Activated CD4-positive, alpha-beta T cell treated with anti-CD3 and anti-CD28 coated beads, Interleukin-2, amount 50 U/mL, for 48 hours (primary cell): ENCODE data around the gene CDH26.
A peak's percentile ranks its signal among the peaks of the same experiment; 100 is the strongest.

ENCODE experiments used
- DNase-seq, 2 experiments: peaks; one replicate each; pipeline ENCODE4 v3.0.0-alpha.2; 2020

CDH26 gene

DNA sequence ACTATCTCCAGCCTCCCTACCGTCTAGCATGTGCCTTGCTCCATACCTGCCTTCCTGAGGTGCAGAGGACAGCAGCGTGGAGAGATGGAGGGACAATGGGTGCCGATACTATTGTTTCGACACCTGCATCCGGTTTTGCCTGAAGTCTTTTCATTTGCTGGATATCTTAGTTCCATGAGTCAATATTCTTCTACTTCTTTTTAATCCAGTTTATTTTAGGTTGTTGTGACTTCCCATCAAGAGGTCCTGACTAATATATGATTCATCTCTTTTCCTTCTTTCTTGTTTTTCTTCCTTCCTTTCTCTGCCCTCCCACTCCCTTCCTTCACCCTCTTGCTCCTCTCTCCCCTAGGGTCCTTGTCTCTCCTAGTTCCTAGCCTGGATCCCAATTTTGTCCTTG lies 91.4 kb downstream of the CDH26 start:
- DNase-seq, result no peak

DNA sequence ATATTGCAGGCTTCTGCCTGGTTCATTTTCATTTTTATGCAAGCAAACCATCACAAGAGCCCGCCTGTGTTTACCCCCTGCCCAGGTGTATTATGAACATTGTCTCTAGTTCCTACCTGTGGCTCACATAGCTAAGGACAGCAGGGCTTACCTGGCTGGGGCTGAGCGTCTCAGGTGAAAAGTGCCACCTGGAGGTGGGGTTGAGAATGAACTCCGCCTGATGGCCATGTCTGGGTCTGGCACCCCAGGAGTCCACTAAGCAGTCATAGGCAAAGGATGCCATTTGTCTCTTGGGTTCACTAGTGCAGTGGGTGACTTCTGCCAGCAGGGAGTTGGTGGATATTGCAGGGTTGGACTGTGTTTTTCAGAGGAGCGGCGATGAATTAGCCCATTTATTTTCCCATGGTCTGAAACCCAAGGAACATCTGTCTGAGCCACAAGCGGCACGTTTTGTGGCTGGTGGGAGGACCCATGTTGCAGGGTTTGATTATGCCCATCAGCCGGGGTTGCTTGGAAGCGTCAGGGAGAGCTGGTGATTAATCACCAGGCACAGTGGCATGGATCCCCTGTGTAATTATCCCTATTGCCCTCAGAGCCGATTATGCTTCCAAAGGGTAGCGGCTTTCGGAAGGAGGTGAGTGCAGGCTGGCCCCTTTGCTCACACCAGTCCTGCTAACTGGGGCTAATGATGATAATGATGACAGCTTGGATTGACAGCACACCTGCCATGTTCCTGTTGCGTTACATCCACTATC lies 92.1 kb downstream of the CDH26 start:
- no peak for DNase-seq

DNA sequence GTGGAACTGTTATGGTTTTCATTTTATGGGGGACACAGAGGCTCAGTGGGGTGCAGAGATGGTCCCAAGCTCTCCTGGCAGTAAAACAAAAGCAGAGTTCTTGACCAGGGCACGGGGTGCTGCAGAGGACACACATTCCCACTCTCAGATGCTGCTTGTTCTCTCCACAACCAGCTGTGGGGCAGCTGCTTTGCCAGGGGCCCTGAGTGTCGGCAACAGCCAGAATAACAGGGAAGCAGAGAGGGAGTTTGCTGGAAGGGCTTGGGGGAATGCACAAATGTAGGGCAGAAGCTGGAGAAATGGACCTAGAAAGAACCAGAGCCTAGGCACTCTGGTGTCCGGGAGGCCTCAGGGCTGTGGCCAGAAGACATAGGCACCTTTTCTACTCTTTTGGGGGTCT lies 93.7 kb downstream of the CDH26 start:
- DNase-seq, result no peak

DNA sequence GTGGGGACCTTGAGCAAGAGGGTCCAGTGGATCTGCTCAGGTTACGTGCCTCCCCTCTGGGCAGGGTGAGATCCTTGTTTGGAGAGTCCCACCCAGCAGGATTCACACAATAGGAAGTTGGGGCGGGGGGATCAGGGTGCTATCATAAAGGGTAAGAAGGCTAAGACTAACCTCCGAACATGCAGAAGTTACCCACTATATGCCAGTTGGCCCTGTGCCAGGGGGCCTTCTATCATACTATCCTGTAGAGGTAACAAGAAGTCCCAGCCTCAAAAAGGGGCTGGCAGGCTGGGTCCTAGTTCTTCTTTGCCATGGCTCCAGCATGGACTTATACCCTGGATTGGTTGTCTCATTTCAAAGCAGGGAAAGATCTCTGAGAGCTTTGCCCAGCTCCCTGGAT lies 94.1 kb downstream of the CDH26 start:
- no peak for DNase-seq

DNA sequence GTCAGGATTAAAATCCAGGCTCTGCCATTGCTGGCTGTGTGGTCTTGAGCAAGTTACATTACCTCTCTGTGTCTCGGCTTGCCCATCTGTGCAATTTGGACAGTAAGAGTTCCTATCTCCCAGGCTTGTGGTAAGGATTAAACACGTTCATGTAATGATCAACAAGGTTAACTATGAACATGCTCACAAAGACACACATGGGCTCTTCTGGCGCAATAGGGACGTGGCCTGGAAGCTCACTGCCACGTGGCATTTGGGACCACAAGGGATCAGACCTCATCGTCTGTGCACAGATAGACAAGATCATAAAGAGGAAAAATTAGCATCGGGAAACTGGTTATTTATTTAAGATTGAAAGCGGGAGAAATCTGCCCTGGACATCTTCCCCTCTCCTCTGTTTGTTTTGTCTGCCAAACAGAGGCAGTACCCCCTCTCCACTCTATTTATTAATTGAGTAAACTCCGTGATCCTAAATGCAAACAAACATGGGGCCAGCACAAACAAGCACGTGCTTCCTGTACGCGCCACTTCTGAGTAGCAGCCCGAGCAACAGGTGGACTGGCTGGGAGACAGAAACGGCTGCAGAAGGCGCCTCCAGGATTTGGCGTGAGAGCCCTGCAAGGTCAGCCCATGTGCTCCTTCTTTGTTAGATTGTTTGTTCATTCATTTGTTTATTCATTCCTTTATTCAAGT lies 95.0 kb downstream of the CDH26 start:
- no peak for DNase-seq

DNA sequence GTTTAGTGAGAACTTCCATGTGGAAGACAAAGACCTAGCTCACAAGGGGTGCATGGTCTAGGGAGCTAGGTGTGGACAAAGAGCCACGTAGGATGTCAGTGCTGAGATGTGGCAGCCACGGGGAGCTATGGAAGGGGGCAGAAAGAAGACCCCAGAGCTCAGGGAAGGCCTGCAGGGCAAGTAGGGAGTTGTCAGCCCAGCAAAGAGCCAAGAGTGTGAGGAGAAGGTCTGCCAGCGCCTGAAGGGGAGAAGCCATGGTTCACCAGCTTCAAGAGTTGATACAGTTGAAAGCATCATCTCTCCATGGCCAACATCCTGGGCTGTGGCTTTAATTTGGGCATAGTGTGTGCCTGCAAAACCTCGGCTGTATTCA lies 95.6 kb downstream of the CDH26 start:
- DNase-seq, result no peak

DNA sequence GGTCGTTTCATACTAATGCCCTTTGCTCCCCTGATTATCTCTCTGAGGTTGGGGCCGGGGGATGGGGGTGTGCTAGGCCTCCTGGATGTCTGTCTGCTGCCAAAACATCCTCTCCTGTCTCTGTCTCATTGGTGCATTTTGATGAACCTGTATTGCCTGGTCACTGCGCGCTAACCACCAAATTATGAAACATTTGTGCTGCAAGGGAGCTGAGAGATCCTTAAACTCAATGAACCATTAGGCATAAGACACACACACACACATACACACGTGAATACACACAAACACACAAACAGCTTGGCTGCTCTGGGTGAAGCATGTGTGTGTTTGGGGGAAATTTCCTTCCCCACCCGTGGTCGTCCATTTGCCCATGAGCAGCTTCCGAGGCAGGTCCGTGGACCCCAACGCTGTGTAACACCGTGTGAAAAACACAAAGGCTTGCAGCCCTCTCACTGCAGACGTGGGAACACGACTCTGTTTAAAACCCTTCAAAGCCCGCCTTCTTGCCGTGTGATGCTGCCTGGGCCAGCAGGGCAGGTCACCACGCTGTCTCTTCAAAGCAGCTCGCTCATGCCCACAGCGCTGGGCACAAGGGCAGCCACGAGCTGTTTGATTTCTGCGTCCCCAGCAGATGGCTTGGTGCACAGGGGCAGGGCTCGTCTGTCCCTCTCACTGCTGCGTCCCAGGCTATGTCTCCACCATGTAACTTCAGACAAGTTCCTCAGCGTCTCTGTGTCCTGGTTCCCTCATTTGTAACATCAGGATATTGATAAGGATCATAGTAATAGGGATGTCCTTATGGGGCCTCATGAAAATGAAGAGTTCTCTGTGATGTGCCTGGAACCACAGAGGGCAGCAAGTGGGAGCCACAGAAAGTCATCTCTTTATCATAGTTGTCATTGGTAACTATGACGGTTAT lies 96.8 kb downstream of the CDH26 start:
- no peak for DNase-seq

DNA sequence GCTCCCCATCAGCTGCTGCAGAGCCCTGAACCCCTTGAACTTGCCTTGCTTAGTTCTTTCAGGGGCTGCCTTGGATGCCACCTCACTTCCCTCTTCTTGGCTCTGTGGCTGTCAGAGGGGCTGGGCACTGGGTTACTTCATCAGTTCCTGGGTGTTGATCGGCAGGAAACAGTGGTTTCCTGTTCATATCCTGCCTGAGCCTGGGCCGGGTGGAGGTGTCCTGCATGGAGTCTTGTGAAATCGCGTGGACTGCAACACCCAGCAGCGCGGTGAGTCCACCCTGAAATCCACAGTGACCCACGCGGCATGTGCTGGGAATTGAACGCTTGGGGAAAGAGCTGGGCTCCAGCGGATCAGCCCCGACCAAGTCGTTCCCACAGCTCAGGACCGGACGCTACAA lies 97.5 kb downstream of the CDH26 start:
- DNase-seq, result peak; percentile 47 to 58

DNA sequence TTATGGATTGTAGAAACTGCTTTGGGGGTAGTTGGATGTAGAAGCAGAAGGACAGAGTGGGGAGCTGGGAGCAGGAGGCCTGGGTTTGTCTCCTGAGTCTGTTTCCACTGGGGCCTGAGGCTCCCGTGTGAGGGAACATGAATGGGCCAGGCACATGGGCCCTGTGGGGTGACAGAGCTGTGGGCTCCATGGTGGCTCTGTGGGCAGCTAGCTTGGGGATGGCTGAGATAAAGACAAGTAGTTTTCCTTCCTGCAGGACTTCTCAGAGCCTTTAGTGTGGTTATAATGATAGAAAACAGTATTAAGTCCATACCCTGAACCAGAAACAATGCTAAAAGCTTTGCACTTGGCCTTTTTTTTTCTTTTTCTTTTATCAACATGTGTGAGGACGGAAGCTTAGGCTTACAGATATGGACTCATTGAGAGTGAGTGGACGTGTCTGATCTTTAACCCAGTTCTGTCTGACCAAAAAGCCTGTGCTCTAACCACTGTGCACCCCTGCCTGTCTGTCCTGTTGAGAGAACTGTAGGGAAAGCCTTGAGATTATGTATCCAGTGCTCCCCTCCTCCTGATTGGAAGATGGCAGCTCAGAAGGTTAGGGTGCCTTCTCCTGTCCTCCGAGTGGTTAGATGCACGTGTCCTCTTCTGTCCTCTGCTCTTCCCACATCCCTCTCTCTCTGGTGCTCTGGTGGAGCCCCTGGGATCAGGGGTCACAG lies 98.3 kb downstream of the CDH26 start:
- DNase-seq, result peak in 1 of 2 experiments; percentile 13

DNA sequence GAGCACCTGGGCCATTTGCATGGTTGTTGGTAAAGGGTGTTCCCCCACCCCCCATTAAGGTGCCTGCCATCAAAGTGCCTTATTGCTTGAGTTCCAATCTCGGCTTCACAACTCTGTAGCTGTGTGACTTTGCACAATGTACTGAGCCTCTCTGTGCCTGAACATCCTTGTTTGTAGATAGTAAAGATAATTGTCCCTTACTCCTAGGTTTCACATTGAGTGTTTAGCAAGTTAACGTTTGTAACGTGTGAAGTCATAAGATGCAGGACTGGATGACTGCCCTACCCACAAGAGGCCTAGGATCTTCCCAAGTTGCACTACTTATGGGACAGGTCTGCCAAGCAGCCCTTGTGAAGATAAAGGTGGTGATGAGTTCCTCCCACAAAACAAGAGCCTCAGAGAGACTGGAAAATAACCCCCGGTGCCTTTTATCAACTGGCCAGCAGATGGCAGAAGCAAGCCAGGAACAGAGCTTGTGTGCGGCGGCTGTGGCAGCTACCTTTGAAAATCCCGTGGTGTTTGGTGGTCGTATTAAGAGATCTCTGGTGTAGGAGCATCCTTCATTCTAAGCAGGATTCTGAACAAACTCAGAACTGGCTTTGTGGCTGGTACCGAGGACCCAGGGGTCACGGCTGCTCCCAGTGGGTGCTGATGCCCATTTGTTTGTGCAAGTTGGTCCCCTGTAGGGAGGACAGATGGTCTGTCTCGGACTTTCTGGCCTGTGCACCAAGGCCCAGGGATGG lies 99.1 kb downstream of the CDH26 start:
- peak; percentile 65 to 74 for DNase-seq

DNA sequence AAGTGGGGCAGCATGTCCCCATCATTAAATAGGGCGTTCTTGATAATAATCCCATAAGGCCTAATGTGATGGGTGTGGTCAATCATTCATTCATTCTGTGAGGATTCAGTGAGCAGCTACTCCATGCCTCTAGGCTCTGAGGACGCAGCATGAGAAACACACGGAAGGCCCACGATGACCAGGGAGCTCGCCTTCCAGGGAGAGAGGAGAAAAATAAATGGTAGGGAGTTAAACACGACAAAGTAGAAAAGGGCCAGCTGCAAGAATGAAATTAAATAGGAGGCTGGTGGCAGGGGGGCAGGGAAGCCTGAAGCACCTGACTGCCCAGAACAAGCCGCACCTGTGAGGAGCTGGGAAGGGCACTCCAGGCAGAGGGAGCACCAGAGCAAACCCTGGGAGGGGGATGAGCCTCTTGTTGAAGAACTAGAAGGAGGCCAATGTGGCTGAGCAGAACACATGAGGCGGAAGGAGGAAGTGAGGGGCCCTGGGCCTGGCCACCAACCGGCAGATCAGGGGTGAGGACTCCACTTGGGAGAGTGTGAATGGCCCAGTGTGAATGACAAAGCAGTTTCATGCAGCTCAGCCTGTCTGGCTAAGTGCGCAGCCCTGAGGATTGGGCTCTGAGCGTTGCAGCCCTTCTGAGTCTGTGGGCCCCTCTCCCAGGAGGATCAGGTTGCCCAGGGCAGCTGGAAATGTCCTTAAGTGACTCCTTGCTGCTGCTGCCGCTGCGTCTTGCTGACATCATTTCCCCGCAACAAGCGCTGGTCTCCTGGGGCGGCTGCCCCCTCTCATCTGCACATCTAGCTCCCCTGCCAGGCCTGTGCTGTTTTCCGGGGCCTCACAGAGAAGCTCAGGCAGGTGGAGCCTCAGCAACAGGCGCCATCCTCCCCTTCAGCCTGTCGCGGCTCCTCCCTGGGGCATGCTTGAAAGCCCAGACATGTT lies 99.9 kb downstream of the CDH26 start:
- DNase-seq, result peak in 1 of 2 experiments; percentile 24

DNA sequence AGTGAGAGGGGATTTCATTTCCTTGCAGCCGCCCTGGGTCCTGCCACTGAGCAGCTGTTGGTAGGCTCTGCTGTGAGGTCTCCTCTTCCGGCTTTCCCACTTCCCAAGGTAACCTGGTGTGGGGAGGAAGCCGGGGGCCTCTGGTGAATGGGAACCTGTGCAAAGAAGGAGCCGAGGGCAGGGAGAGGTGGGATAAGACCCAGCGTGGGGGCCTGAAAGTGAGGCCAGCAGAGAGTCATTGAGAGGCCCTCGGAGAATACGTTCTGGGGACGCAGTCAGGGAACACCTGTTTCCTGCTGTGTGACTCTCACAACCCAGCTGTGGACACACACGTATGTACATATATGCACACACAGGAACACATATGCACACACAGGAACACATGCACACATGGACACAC lies 100.7 kb downstream of the CDH26 start:
- DNase-seq, result no peak

DNA sequence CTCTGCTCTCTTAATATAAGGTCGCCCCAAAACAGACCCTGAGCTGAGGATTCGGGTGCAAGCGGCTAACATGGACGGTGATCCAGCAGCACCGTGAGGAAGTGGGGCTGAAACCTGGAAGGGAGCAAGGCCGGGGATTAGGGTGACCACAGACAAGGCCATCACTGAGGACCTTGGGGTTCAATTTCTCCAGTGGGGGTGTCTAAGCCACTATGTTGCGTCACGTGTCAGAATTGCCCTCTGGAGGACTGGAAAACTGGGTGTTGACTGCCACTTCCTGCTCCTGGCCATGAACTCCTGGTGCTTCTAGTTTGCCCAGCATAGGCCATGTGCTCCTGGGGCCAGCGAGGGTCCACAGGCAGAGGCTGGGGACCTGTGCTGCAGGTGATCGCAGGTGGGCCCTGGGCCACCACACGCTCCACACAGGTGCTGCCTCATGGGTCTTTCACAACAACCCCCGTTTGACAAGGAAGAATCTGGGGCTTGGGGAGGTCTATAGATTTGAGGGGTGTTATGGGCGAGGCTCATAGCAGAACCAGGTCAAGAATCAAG lies 101.9 kb downstream of the CDH26 start:
- no peak for DNase-seq

DNA sequence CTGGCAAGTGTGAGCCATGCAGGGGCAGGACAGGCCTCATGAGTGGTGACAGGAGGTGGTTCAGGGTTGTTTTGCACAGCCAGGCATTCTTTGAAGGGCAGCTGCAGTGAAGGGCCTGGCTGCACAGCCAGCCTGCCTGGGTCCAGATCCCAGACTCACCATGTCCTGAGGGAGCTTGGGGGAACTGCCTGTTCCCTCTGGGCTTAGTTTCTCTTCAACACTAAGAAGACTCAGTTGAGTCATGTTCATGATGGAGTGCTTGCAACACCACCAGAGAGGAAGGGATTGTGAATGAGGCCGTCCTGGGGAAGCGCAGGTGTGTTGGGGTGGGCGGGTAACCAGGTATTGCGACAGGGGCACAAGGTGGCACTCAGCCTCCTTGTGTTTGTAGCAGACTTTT lies 102.4 kb downstream of the CDH26 start:
- DNase-seq, result no peak

DNA sequence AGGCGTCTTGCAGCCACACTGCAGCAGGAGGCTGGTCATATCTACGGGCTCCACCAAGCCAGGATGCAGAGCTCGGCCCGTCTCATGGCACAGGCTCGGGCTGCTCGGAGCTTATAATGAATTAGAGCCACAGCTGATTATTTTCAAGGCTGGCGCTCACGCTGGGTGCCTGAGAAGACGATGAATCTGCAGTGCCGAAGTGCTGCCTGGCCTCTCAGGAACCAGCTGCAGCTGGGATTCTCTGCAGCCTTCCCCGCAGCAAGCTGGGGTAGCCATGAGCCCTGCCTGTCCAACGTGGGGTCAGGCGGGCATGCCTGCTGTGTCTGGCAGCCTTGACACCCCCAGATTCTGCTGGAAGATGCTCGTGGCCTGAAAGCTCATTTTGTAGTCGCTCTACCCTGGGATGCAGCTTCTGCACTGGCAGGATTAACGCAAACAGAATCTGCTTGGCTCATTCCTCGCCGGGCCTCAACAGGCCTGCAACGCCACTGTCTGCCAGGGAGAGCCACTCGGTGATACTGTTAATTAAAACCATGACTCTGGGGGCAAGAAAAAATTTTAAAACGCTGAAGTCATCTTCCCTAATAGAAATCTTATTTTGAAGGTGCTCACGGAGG lies 104.3 kb downstream of the CDH26 start:
- no peak for DNase-seq

DNA sequence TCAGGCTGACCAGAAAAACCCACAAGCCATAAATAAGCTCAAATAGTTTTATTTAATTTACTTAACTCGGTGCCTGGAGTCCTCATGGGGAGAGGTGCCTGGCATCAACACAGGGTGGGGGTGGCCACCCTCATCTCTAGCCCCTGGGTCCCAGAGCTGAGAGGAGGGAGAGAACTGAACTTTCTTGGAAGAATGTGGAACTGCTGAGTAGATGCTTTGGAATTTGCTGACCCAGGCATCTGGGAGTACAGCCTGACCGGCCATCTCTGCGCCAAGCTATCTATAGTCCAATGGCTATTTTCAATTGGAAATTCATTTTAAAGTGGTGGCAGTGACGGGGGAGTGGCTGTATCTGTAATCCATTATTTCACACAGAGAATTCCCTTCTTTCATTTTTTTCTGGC lies 104.8 kb downstream of the CDH26 start:
- no peak for DNase-seq

DNA sequence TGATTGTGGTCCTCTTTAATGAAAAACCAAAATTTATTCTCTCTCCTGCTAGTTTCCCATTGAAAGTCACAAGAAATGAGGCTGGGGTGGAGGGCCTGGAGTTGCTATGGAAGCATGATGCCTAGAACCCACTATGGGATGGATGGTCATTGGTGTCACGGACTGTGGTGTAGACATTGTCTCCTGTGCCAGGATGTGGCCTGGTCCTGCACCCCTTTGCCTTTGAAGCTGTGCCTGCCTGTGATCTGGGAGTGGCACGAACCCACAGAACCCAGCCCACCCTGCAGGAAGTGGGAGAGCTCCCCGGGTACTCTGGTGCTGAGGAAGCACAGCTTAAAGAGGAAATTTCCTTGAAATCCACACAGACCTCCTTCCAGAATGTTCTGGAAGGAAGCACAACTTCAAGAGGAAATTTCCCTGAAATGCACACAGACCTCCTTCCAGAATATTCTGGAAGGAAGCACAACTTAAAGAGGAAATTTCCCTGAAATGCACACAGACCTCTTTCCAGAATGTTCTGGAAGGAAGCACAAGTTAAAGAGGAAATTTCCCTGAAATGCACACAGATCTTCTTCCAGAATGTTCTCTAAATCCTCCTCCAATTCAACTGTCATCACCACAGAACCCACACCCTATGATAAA lies 105.6 kb downstream of the CDH26 start:
- no peak for DNase-seq
